NCI-H446 (cell line): Measurements from ENCODE around the gene NTRK3.
"Not testable (repeated sequence)": the region's sequence is repeated elsewhere in the genome, so short reads cannot be mapped to it uniquely, and the experiment has no call there.

Source experiments
- DNase-seq, 2 experiments: peaks; one replicate each; lab custom pipeline; 2025; lab: John Stamatoyannopoulos, UW

NTRK3 gene

GRCh38 chr15:87877114-87877810, 379.3 kb downstream of the NTRK3 start:
- DNase-seq: no peak

- DNase-seq: peak; percentile 6 to 66
Observed at GRCh38 chr15:87874896-87875711, 381.4 kb downstream of the NTRK3 start.

GRCh38 chr15:87873516-87873915, 383.0 kb downstream of the NTRK3 start:
- DNase-seq: no peak

GRCh38 chr15:87871731-87872320, 384.7 kb downstream of the NTRK3 start:
- peak in 1 of 2 experiments; percentile 13 for DNase-seq

GRCh38 chr15:87871258-87871681, 385.3 kb downstream of the NTRK3 start:
- DNase-seq: no peak

- DNase-seq: no peak
Observed at GRCh38 chr15:87866961-87867360, 389.6 kb downstream of the NTRK3 start.

- no peak for DNase-seq
Observed at GRCh38 chr15:87863152-87863551, 393.4 kb downstream of the NTRK3 start.

- DNase-seq: no peak
Observed at GRCh38 chr15:87860743-87861142, 395.8 kb downstream of the NTRK3 start.

- DNase-seq: no peak
Observed at GRCh38 chr15:87858651-87859050, 397.9 kb downstream of the NTRK3 start.

- DNase-seq: no peak
Observed at GRCh38 chr15:87851497-87851896, 405.0 kb downstream of the NTRK3 start.

GRCh38 chr15:87850916-87851315, 405.6 kb downstream of the NTRK3 start:
- DNase-seq: peak; percentile 13 to 55

GRCh38 chr15:87849181-87849580, 407.4 kb downstream of the NTRK3 start:
- DNase-seq: no peak

- no peak for DNase-seq
Observed at GRCh38 chr15:87848012-87848411, 408.5 kb downstream of the NTRK3 start.

GRCh38 chr15:87846746-87847145, 409.8 kb downstream of the NTRK3 start:
- DNase-seq: peak in 1 of 2 experiments; percentile 7

GRCh38 chr15:87843312-87843711, 413.2 kb downstream of the NTRK3 start:
- no peak for DNase-seq

- no peak for DNase-seq
Observed at GRCh38 chr15:87841426-87841998, 415.0 kb downstream of the NTRK3 start.

GRCh38 chr15:87835830-87836229, 420.7 kb downstream of the NTRK3 start:
- not testable (repeated sequence) for DNase-seq

GRCh38 chr15:87833333-87833732, 423.2 kb downstream of the NTRK3 start:
- not testable (repeated sequence) for DNase-seq

- DNase-seq: no peak
Observed at GRCh38 chr15:87829332-87830050, 427.0 kb downstream of the NTRK3 start.

- no peak for DNase-seq
Observed at GRCh38 chr15:87828608-87829007, 427.9 kb downstream of the NTRK3 start.

- DNase-seq: no peak
Observed at GRCh38 chr15:87827131-87827530, 429.4 kb downstream of the NTRK3 start.
